IMR-90 (cell line): ENCODE data around the gene ADARB2. TPM values are rescaled to one million over a fixed set of nuclear protein-coding genes. Genes with fewer than 3 reads are reported as not detected.

Experiments used
- ATAC-seq: fragments of 200-7000 bp; cut with Tn5 transposase; 2 replicates; pipeline ENCODE4 v1.9.1; 2020; ENCODE audit warnings: low read depth, mild to moderate bottlenecking, moderate library complexity
- BruUV-seq: library from RNA; stranded (reverse); fragments of 400-500 nt; replicated peaks from 2 replicates; lab custom pipeline; 2021; lab: Mats Ljungman, UMichigan
- CTCF ChIA-PET: fragments of 300-600 bp; formaldehyde crosslinking; extraction: SDS; loops from one replicate; lab custom pipeline; 2021; ENCODE audit warnings: antibody characterized with exemption; lab: Yijun Ruan, JAX
- POLR2A ChIA-PET: fragments of 300-600 bp; sonication (Branson Sonifier 250); formaldehyde crosslinking; loops from one replicate; lab custom pipeline; 2022; ENCODE audit warnings: antibody characterized with exemption; ENCODE audit not compliant: unreplicated experiment; lab: Charles Lee
- DNase-seq: peaks from one replicate; pipeline ENCODE4 v3.0.0; 2013
- H2AFZ ChIP-seq: replicated peaks from 2 replicates; pipeline ENCODE3; 2013; ENCODE audit warnings: low read length, mild to moderate bottlenecking; ENCODE audit not compliant: poor library complexity
- H2AK5ac ChIP-seq: 2 replicates; pipeline ENCODE4 v1.6.1; 2013; ENCODE audit warnings: low read depth, low read length, inconsistent platforms
- H2AK9ac ChIP-seq: replicated peaks from 2 replicates; pipeline ENCODE3; 2013; ENCODE audit warnings: mild to moderate bottlenecking, low read depth, low read length, moderate library complexity; ENCODE audit not compliant: poor library complexity
- H2BK120ac ChIP-seq: 2 replicates; pipeline ENCODE4 v1.6.1; 2013; ENCODE audit warnings: low read depth, low read length, inconsistent platforms
- H2BK15ac ChIP-seq: 3 replicates; pipeline ENCODE4 v1.6.1; 2013; ENCODE audit warnings: low read depth, low read length, inconsistent platforms
- H2BK20ac ChIP-seq: 2 replicates; pipeline ENCODE4 v1.6.1; 2013; ENCODE audit warnings: low read depth, mild to moderate bottlenecking, inconsistent platforms, low read length, moderate library complexity
- H2BK5ac ChIP-seq: 2 replicates; pipeline ENCODE4 v1.6.1; 2013; ENCODE audit warnings: mild to moderate bottlenecking, low read depth, low read length, inconsistent platforms; ENCODE audit not compliant: poor library complexity, severe bottlenecking
- H3K14ac ChIP-seq: replicated peaks from 2 replicates; pipeline ENCODE4 v1.6.1; 2013; ENCODE audit warnings: low read depth, low read length, inconsistent platforms
- H3K18ac ChIP-seq: 2 replicates; pipeline ENCODE4 v1.6.1; 2013; ENCODE audit warnings: low read depth, low read length, control low read depth
- H3K23ac ChIP-seq: 2 replicates; pipeline ENCODE4 v1.6.1; 2013; ENCODE audit warnings: low read depth, low read length, inconsistent platforms
- H3K27ac ChIP-seq: 2 replicates; pipeline ENCODE4 v1.5.1; 2013; ENCODE audit warnings: mild to moderate bottlenecking, control low read depth, low read length; ENCODE audit not compliant: insufficient read depth
- H3K27me3 ChIP-seq: 2 replicates; pipeline ENCODE4 v1.6.1; 2013; ENCODE audit warnings: low read length; ENCODE audit not compliant: control insufficient read depth, insufficient read depth
- H3K36me3 ChIP-seq: 2 replicates; pipeline ENCODE4 v1.6.1; 2013; ENCODE audit warnings: low read length, mixed read lengths; ENCODE audit not compliant: control insufficient read depth, insufficient read depth
- H3K4ac ChIP-seq: 2 replicates; pipeline ENCODE4 v1.6.1; 2013; ENCODE audit warnings: low read depth, low read length, inconsistent platforms
- H3K4me1 ChIP-seq: 2 replicates; pipeline ENCODE4 v1.6.1; 2013; ENCODE audit warnings: low read length, mixed read lengths; ENCODE audit not compliant: control insufficient read depth, insufficient read depth
- H3K4me2 ChIP-seq: 2 replicates; pipeline ENCODE4 v1.6.1; 2013; ENCODE audit warnings: low read depth, mild to moderate bottlenecking, control low read depth, low read length, moderate library complexity
- H3K4me3 ChIP-seq: 2 replicates; pipeline ENCODE4 v1.5.1; 2013; ENCODE audit warnings: low read depth, mild to moderate bottlenecking, control low read depth, low read length, moderate library complexity; ENCODE audit not compliant: insufficient read depth
- H3K56ac ChIP-seq: 2 replicates; pipeline ENCODE4 v1.6.1; 2013; ENCODE audit warnings: low read length, inconsistent platforms; ENCODE audit not compliant: insufficient read depth; ENCODE audit errors: extremely low read depth
- H3K79me1 ChIP-seq, 2 experiments: 2 replicates each; pipeline ENCODE4 v1.6.1; 2013; ENCODE audit warnings: low read length in 2 of 2, inconsistent platforms in 1 of 2, low read depth in 1 of 2
- H3K9ac ChIP-seq: 2 replicates; pipeline ENCODE4 v1.6.1; 2013; ENCODE audit warnings: low read depth, low read length, control low read depth
- H3K9me1 ChIP-seq: 2 replicates; pipeline ENCODE4 v1.6.1; 2013; ENCODE audit warnings: low read length, inconsistent platforms; ENCODE audit not compliant: insufficient read depth
- H3K9me3 ChIP-seq: 2 replicates; pipeline ENCODE4 v1.6.1; 2013; ENCODE audit warnings: low read length; ENCODE audit not compliant: control insufficient read depth, insufficient read depth
- H4K20me1 ChIP-seq: 2 replicates; pipeline ENCODE4 v1.6.1; 2013; ENCODE audit warnings: low read length, inconsistent platforms; ENCODE audit not compliant: insufficient read depth
- H4K5ac ChIP-seq: 2 replicates; pipeline ENCODE4 v1.6.1; 2013; ENCODE audit warnings: mild to moderate bottlenecking, low read depth, low read length, control low read depth
- H4K8ac ChIP-seq, 2 experiments: 2 replicates each; pipeline ENCODE4 v1.6.1; 2013; ENCODE audit warnings: low read depth in 2 of 2, low read length in 2 of 2, control low read depth in 1 of 2, inconsistent platforms in 1 of 2
- H4K91ac ChIP-seq: 2 replicates; pipeline ENCODE4 v1.6.1; 2013; ENCODE audit warnings: low read depth, low read length, inconsistent platforms; ENCODE audit not compliant: insufficient read depth
- CTCF ChIP-seq: conservative IDR thresholded peaks from 2 replicates; pipeline ENCODE4 v1.5.1; 2012; ENCODE audit warnings: mild to moderate bottlenecking, low read depth, low read length, improper control_type of control experiment
- FOS ChIP-seq: fragments of 150-350 bp; IDR thresholded peaks from 2 replicates; pipeline ENCODE4 v1.6.1; 2016; ENCODE audit warnings: low read depth, low read length
- NFE2L2 ChIP-seq: fragments of 150-350 bp; IDR thresholded peaks from 2 replicates; pipeline ENCODE4 v1.6.1; 2016; ENCODE audit warnings: low read depth, mild to moderate bottlenecking, low read length
- POLR2A ChIP-seq: IDR thresholded peaks from 2 replicates; pipeline ENCODE4 v1.6.1; 2012; ENCODE audit warnings: mild to moderate bottlenecking, low read depth, low read length
- RFX5 ChIP-seq: IDR thresholded peaks from 2 replicates; pipeline ENCODE4 v1.8.0; 2012; ENCODE audit warnings: low read depth, mild to moderate bottlenecking, low read length, moderate library complexity
- SMC3 ChIP-seq: fragments of 150-350 bp; IDR thresholded peaks from 2 replicates; pipeline ENCODE4 v1.6.1; 2016; ENCODE audit warnings: low read depth, mild to moderate bottlenecking, antibody characterized with exemption, low read length, moderate library complexity
- WGBS, 2 experiments: methylation state at CpG; one replicate each; pipeline versions ENCODE4 v1.1.5 to v1.1.7; 2013; ENCODE audit warnings: missing lambda C conversion rate in 2 of 2; ENCODE audit not compliant: insufficient read length in 1 of 2; ENCODE audit errors: extremely low coverage in 2 of 2; 5-methylcytosine and 5-hydroxymethylcytosine counted together
- dilution Hi-C: fragments of 300-500 bp; cut with HindIII; formaldehyde crosslinking; loops from one replicate; pipeline ENCODE4 v1.14.3; 2018; ENCODE audit warnings: low sequenced_read_pairs; ENCODE audit not compliant: unreplicated experiment
- in situ Hi-C: fragments of 300-500 bp; cut with MboI; formaldehyde crosslinking; loops from 3 replicates; pipeline ENCODE4 v1.14.3; 2019; ENCODE audit warnings: low sequenced_read_pairs, inconsistent platforms, mixed read lengths
- intact Hi-C: fragments of 100-400 bp; cut with micrococcal nuclease; formaldehyde crosslinking; loops from 2 replicates; pipeline ENCODE4 v1.10.0; 2022
- polyA plus RNA-seq, 3 experiments: library from polyadenylated mRNA; depleted of rRNA; stranded (reverse); fragments of >200 nt; gene quantifications; 2 replicates each; pipeline ENCODE4 v1.2.3, GENCODE V29; 2012; ENCODE audit warnings: low replicate concordance in 1 of 3
- total RNA-seq: library from RNA; depleted of rRNA; stranded (reverse); fragments of >200 nt; gene quantifications from 2 replicates; pipeline ENCODE4 v1.2.3, GENCODE V29; 2012

The ADARB2 gene
- total and polyA plus RNA-seq, 2 of the 4 experiments (the other 2 are of a cell fraction) = not detected

GRCh38 chr10:1287971-1288401, 449.3 kb downstream of the ADARB2 start:
- Histone ChIP-seq H3K27ac (no peak overlapping the region), H2AK9ac (no peak overlapping the region), H3K36me3 (no peaks in the 10 kb centered on the region), H3K56ac (no peak overlapping the region; the same call in 1 of the 2 replicates), H2AK5ac (no peak overlapping the region), H3K9me1 (no peaks in the 10 kb centered on the region), H2BK120ac (no peak overlapping the region), H3K27me3 (no peaks in the 10 kb centered on the region), H3K14ac (no peak overlapping the region), H3K23ac (no peak overlapping the region), H3K9me3 (peaks cover 39% of the 10 kb centered on the region), H2BK5ac (no peak overlapping the region), H3K18ac (no peak overlapping the region), H3K79me1 (no peaks in the 10 kb centered on the region), H4K8ac (no peak overlapping the region), H2AFZ (no peak overlapping the region), H4K20me1 (no peaks in the 10 kb centered on the region), H2BK15ac (no peak overlapping the region), H3K9ac (no peak overlapping the region), H3K4me3 (no peak overlapping the region), H3K4me2 (no peak overlapping the region), H4K5ac (no peak overlapping the region), H2BK20ac (no peak overlapping the region), H3K4ac (no peak overlapping the region), H4K91ac (no peak overlapping the region), H3K4me1 (no peaks in the 10 kb centered on the region)
- no peak for TF ChIP-seq SMC3
- TF ChIP-seq RFX5 = no peak
- no peak for TF ChIP-seq CTCF
- TF ChIP-seq FOS = no peak
- no peak for TF ChIP-seq POLR2A
- TF ChIP-seq NFE2L2 = no peak
- no TSS peak for BruUV-seq
- DNase-seq (no peak), ATAC-seq (no peak)
- dilution Hi-C loops = no loop called here
- in situ Hi-C loops = no loop called here
- WGBS, 2 experiments = 16% methylated on average over 3 of the region's 6 CpGs; no CpG with 5 or more reads in 1 of the 2 experiments
- POLR2A ChIA-PET = no interaction called here
- CTCF ChIA-PET = no interaction called here
- intact Hi-C loops = no loop called here
